ENCODE results near the gene MPPE1.
"Not testable (repeated sequence)": the region's sequence is repeated elsewhere in the genome, so short reads cannot be mapped to it uniquely, and the experiment has no call there.

The MPPE1 gene

DNA sequence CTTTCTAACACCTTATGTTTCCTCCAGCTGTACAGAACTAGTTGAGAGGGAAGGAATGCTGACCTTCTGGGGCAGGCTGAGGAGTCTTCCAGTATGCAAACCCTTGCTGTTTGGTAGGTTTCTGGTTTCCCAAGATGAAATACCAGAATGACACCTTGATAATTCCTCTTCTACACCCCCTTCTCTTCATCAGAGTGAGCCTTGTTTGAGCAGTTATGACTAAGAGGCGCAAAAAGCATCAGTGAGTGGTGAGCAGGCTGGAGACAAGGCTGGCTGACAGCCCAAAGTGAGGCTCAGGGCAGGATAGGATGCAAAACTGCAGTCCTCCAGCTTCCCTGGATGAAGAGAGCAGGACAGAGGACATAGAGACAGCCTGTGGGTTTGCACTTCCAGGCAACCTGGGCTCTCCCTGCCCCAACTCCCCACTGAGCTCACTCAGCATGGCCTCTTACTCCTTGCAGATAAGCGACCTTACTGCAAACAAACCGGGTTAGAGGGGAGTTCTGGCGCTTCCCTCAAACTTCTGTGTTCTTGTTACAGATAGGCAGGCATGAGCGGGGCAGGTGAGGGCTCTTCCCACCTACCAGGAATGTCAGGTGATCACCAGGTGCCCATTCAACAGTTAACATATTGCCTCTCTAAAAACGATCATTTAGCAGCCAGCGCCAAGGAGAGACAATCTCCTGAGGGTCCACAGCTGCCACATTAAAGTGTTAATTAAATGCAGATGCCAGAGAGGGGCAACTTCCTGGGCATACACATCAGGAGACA, 5.4 kb downstream of the MPPE1 start:
- DNase-seq (ENCODE audit: low read depth): peak; percentile 16
- TF ChIP-seq, protein P1, sequence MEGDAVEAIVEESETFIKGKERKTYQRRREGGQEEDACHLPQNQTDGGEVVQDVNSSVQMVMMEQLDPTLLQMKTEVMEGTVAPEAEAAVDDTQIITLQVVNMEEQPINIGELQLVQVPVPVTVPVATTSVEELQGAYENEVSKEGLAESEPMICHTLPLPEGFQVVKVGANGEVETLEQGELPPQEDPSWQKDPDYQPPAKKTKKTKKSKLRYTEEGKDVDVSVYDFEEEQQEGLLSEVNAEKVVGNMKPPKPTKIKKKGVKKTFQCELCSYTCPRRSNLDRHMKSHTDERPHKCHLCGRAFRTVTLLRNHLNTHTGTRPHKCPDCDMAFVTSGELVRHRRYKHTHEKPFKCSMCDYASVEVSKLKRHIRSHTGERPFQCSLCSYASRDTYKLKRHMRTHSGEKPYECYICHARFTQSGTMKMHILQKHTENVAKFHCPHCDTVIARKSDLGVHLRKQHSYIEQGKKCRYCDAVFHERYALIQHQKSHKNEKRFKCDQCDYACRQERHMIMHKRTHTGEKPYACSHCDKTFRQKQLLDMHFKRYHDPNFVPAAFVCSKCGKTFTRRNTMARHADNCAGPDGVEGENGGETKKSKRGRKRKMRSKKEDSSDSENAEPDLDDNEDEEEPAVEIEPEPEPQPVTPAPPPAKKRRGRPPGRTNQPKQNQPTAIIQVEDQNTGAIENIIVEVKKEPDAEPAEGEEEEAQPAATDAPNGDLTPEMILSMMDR (IDR thresholded peaks at IDR 0.05; ENCODE audit: low read length, missing control alignments): no peak
- no peak overlapping the region for H3K4me3 ChIP-seq (replicated peaks; ENCODE audit: low read depth, low read length)

DNA sequence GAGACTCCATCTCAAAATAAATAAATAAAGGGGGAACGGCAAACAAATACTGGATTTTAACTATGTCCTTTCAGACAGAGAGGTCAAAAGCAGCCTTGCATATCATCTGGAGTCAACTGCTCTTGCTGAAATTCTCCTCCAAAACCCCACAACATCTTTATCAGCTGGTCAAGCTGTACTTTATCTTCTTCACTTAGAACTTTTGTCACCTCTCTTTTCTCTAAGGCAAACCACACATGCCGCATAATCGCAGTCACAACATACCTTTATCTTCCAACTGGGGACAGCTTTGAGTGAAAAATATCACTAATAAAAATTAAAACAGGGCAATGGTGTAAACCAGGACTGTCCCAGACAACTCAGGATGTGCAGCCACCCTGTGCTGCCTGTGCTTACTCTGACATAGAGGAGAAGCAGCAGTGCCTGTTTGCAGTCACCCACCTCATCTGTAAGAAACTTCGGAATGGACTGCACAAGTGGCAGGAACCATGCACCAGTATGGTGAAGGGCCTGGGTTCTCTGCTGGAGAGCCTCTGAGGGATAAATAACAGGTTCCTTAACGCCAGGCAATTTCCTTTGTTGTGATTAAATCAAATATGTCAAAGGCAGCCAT, 6.2 kb downstream of the MPPE1 start:
- TF ChIP-seq, protein P1 (IDR thresholded peaks at IDR 0.05; ENCODE audit: low read length, missing control alignments): no peak
- DNase-seq (ENCODE audit: low read depth): no peak
- H3K4me3 ChIP-seq (replicated peaks; ENCODE audit: low read depth, low read length): no peak overlapping the region

DNA sequence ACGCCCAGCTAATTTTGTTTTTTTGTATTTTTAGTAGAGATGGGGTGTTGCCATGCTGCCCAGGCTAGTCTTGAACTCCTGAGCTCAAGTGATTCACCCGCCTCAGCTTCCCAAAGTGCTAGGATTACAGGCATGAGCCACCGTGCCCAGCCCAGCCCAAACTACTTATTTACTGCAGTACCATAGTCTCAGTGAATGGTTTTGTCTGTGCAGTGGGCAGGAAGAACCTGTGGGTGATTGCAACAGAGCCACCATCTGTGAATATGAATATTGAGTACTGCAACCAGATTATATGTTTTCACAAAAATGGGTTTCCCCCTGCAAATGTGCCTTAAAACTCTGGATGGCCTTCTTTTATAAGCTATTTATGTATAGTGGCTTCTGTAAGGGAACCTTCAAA, 9.1 kb downstream of the MPPE1 start:
- TF ChIP-seq, protein P1 (IDR thresholded peaks at IDR 0.05; ENCODE audit: low read length, missing control alignments): no peak
- no peak for DNase-seq (ENCODE audit: low read depth)
- no peak overlapping the region for H3K4me3 ChIP-seq (replicated peaks; ENCODE audit: low read depth, low read length)

- TF ChIP-seq, protein P1 (IDR thresholded peaks at IDR 0.05; ENCODE audit: low read length, missing control alignments): no peak
- H3K4me3 ChIP-seq (replicated peaks; ENCODE audit: low read depth, low read length): no peak overlapping the region
- DNase-seq (ENCODE audit: low read depth): no peak
These were observed 10.3 kb downstream of the MPPE1 start for GRCh38 chr18:11897781-11898180.

GRCh38 chr18:11892438-11892837, 15.7 kb downstream of the MPPE1 start:
- not testable (repeated sequence) for H3K4me3 ChIP-seq (replicated peaks; ENCODE audit: low read depth, low read length); DNase-seq (ENCODE audit: low read depth)

DNA sequence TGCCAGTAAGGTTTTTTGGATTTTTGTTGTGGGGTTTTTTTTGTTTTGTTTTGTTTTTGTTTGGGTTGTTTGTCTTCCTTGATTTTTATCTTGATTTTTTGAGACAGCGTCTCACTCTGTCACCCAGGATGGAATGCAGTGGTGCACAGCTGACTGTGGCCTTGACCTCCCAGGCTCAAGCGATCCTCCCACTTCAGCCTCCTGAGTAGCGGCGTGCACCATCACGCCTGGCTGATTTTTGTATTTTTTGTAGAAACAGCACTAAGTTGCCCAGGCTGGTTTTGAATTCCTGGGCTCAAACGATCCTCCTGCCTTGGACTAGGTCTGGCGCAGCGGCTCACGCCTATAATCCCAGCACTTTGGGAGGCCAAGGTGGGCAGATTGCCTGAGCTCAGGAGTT, 16.4 kb downstream of the MPPE1 start:
- DNase-seq (ENCODE audit: low read depth): no peak
- no peak overlapping the region for H3K4me3 ChIP-seq (replicated peaks; ENCODE audit: low read depth, low read length)
- TF ChIP-seq, protein P1 (IDR thresholded peaks at IDR 0.05; ENCODE audit: low read length, missing control alignments): no peak

GRCh38 chr18:11889284-11889683, 18.8 kb downstream of the MPPE1 start:
- TF ChIP-seq, protein P1 (IDR thresholded peaks at IDR 0.05; ENCODE audit: low read length, missing control alignments): no peak
- H3K4me3 ChIP-seq (replicated peaks; ENCODE audit: low read depth, low read length): no peak overlapping the region
- no peak for DNase-seq (ENCODE audit: low read depth)

All from fibroblast of pulmonary artery (primary cell).